ENCODE measurements around the gene HIC2.
"Not testable (repeated sequence)": the region's sequence is repeated elsewhere in the genome, so short reads cannot be mapped to it uniquely, and the experiment has no call there.

Gene HIC2
- 5.5 to 28.5 (median 15.9) reads per million in 17 experiments for total RNA-seq

- DNase-seq: not testable (repeated sequence)
These were observed at the start of gene HIC2 for GRCh38 chr22:21417227-21417746. Gene HIC2 (plus strand): TSS chr22:21417371. CDS start chr22:21442832, 25,461 bp downstream.

- not testable (repeated sequence) for DNase-seq
These were observed 48.4 kb upstream of the HIC2 start for GRCh38 chr22:21368603-21369310.

- DNase-seq: not testable (repeated sequence)
These were observed 41.3 kb upstream of the HIC2 start for GRCh38 chr22:21375880-21376279.

- DNase-seq: not testable (repeated sequence)
These were observed 33.3 kb upstream of the HIC2 start, which contains the start of gene RIMBP3B for GRCh38 chr22:21383701-21384467. Gene RIMBP3B (plus strand): TSS chr22:21383751. CDS start chr22:21383859, 108 bp downstream.

- not testable (repeated sequence) for DNase-seq
These were observed 32.5 kb upstream of the HIC2 start for GRCh38 chr22:21384468-21385357.

- DNase-seq: not testable (repeated sequence)
These were observed 27.7 kb upstream of the HIC2 start for GRCh38 chr22:21389480-21389879.

GRCh38 chr22:21390013-21390412 lies 27.2 kb upstream of the HIC2 start:
- DNase-seq: not testable (repeated sequence)

- not testable (repeated sequence) for DNase-seq
These were observed 22.6 kb upstream of the HIC2 start for GRCh38 chr22:21394613-21395012.

- DNase-seq: not testable (repeated sequence)
These were observed 15.8 kb upstream of the HIC2 start for GRCh38 chr22:21401197-21401969.

- DNase-seq: not testable (repeated sequence)
These were observed 14.3 kb upstream of the HIC2 start for GRCh38 chr22:21402763-21403314.

GRCh38 chr22:21407139-21407538 lies 10.0 kb upstream of the HIC2 start:
- DNase-seq: not testable (repeated sequence)

GRCh38 chr22:21407792-21408191 lies 9.4 kb upstream of the HIC2 start:
- DNase-seq: not testable (repeated sequence)

- DNase-seq: not testable (repeated sequence)
These were observed 796 bp upstream of the HIC2 start for GRCh38 chr22:21416375-21416774.

GRCh38 chr22:21417853-21418252 lies 682 bp downstream of the HIC2 start:
- DNase-seq: not testable (repeated sequence)

- DNase-seq: not testable (repeated sequence)
These were observed 1.9 kb downstream of the HIC2 start for GRCh38 chr22:21418974-21419638.

GRCh38 chr22:21420180-21420763 lies 3.1 kb downstream of the HIC2 start:
- not testable (repeated sequence) for DNase-seq

- not testable (repeated sequence) for DNase-seq
These were observed 7.0 kb downstream of the HIC2 start for GRCh38 chr22:21424084-21424709.

- DNase-seq: not testable (repeated sequence)
These were observed 17.4 kb downstream of the HIC2 start for GRCh38 chr22:21434378-21435233.

Data from suppressor macrophage (primary cell).